Glomerular visceral epithelial cell (primary cell): Measurements from ENCODE around the gene TAF4.
A peak's percentile ranks its signal among the peaks of the same experiment; 100 is the strongest.
"Not testable (repeated sequence)": the region's sequence is repeated elsewhere in the genome, so short reads cannot be mapped to it uniquely, and the experiment has no call there.

Experiments
- DNase-seq: peaks from one replicate; pipeline ENCODE4 v3.0.0-alpha.2; 2016; ENCODE audit errors: extremely low spot score

TAF4 gene

GRCh38 chr20:62003567-62004405 is 61.9 kb downstream of the TAF4 start:
- no peak for DNase-seq

DNA sequence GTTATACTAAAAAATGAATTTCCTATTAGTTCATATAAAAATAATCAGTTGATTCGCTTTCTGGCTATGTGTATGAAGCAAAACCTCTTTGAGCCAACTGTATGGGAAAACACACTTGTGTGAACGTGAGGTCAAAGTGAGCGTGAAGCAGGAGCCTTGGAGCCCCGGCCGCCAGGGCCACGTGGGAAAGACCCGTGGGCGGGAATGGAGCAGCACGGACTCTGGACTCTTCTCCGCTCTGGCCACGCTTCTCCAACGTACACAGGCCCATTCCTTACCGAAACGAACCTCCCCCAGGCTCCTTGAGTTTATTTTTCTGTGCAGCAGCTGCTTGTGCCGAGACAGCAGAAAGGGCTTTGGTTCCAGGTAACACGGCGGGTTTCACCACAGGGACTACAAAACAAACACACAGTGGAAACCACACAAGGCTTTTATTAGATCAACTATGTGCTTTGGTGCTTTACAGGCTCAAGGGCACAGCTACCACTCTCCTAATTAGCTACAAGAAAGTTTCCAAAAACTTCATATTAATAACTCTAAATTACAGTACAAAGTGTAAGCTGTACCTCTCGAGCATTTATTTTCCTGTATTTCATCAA is 62.7 kb downstream of the TAF4 start:
- DNase-seq: no peak

DNA sequence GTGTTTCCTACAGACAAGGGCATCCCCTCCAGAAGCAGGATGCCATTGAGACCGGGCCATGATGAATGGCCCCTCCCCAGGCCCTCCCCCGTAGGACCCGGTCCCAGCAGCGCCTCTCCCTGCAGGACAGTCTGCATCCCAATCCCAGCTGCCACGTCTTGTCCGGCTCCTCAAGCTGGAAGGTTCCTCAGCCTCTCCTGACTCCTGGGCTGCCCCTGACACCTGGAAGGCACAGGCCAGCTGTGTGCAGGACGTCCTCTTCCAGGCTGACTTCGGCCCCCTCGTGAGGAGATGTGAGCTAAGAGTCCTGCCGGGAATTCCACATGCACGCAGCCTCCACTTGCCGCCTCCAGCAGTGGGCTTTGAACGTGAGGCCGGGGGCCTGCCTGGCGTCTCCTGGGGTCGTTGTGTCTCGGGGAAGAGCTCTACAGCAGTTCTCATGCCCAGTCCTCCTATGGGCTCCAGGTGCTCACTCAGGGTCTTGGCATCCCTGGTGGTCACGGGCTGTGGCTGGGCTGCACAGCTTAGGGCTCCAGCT is 64.4 kb downstream of the TAF4 start:
- DNase-seq: no peak

GRCh38 chr20:61998343-61999121 is 67.1 kb downstream of the TAF4 start:
- no peak for DNase-seq

- no peak for DNase-seq
These were observed 67.8 kb downstream of the TAF4 start for GRCh38 chr20:61997891-61998290.

GRCh38 chr20:61997372-61997771 is 68.3 kb downstream of the TAF4 start:
- DNase-seq: no peak

DNA sequence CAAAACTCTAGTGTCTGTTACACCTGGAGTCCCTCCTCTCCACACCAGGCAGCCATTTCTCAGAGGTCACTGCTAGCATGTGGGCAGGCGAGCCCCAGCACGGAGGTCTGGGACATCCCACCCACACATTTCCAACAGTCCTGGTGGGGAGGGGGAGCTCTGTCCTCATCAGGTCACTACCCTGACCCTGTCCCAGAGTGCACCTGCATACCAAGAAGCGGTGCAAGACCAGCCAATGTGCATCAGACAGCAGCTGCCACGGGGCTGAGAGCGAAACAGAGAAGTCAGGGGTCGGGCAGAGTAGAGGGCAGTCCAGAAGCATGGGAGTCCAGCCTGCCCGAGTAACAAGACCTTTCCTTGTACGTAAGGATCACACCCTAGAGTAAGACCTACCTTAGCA is 71.1 kb downstream of the TAF4 start:
- DNase-seq: no peak

DNA sequence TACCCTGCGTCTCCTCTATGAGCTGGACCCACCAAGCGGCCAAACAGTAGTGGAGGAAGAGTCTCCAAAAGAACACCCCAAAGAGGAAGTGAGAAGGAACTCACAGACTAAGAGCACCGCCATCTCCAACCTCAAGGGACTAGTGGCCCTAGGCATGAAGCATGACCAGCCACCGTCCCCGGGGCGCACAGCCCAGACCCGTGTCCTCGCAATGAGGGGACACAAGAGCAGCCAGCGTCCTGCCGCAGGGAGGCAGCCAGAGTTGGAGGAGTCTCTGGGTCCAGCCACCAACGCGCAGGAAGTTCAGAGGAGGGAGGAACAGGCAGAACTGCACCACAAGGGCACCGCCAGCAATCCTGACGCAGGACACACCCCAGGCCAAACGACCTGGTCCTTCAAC is 72.6 kb downstream of the TAF4 start:
- DNase-seq: no peak

- DNase-seq: no peak
These were observed 74.2 kb downstream of the TAF4 start for GRCh38 chr20:61991476-61991875.

DNA sequence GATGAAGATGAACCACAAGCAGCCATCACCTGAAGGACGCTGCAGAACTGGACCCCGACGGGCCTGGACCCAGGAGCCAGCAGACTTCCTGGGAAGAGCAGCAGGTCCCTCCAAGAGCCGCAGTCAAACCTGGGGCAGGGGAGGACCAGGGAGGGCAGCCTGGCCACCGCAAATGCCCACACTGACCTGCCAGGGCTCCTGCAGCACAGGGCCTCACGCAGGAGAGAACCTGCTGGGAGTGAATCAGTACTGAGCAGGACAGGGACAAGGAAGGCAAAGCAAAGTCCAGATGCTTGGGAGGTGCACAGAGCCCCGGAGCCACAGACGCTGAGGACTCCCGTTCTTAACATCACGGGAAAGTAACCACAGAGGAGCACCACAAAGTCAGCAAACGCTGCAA is 75.2 kb downstream of the TAF4 start:
- DNase-seq: no peak

DNA sequence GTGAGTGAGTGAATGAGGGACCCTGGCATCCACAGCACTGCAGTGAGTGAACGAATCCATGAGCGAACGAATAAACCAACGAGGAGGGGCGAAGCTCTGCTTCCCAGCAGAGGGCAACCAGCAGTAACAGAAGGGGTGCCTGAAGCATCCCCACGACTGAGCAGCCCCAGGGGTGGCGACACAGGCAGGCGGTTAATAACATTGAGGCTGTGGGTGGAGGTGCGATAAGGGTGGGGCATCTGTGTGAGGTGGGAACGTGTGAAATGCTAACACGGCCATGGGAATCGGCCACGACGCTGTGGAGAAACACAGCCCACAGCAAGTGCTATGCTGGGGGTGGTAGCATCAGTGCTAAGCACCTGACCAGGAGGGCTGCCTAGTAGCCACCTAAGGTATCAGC is 75.9 kb downstream of the TAF4 start:
- no peak for DNase-seq

- no peak for DNase-seq
These were observed 77.0 kb downstream of the TAF4 start for GRCh38 chr20:61988665-61989064.

DNA sequence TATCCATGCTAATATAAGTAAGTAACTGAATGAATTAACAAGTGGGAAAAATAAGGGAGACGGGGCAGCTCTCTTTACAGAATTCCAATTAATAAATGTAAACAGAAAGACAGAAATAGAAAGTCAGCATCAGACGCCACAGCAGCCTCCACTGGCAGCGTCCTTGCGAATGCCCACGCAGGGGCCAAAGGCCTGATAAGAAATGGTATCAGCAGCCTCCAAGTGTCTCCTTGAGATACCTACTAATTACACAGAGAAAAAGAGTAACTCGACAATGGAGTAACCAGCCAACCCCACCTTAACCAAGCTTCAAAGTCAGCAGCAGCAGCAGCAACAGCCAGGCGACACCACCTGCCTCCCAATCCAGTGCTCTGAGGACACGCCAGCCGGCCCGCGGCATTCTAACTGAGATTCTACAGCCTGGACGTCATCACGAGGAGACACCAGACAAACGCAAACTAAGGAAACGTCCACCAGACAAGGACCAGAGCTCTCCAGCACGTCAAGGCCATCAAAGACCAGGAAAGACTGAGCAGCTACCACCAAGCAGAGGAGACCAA is 78.8 kb downstream of the TAF4 start:
- no peak for DNase-seq

DNA sequence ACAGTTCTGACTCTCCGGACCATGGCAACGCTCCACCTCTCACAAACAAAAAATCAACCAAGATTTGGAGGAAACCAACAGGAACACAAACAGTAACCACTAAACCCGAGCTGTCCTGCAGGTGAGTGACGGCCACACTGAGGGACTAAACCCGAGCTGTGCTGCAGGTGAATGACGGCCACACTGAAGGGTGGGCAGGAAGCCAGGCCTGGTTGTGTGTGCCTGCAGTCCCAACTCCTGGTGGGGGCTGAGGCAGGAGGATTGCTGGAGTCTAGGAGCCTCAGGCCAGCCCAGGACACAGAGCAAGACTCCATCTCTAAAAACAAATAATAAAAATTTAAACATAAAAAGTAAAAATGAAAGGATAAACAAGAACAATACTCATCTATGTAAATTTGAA is 80.6 kb downstream of the TAF4 start:
- no peak for DNase-seq

GRCh38 chr20:61984431-61984830 is 81.2 kb downstream of the TAF4 start:
- DNase-seq: not testable (repeated sequence)

DNA sequence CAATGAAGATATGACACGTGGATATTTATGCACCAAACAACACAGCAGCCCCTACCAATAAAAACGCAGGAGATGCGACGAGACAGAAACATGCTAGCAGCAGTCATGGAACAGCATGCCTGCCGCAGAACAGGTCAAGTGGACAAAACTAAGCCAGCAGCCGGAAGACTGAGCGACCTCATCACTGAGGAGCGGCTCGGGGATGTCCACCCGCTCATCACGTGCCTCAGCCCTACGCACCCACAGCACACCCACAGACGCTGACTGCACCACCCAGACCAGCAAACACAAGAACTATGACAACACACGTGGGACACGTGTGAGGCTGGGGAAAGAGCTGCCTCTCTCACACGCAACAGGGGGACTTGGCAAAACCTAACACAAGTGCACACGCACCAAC is 81.7 kb downstream of the TAF4 start:
- DNase-seq: no peak

DNA sequence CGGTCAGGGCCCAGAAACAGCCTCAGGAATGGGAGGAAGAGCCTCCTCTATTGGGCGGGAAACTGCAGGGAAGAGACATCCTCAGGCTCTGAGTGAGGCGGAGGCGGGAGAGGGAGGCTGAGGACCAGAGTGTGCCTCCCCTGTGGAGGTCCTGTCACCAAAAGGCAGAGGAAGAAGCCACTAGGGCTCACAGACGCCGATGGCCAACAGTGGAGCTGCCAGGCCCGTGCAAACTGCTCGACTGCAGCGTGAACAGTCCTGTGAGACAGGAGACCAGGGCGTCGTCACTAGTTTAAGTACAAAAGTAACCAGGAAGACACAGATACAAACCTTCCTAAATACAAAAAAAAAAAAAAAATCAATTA is 82.7 kb downstream of the TAF4 start:
- no peak for DNase-seq

- DNase-seq: no peak
These were observed 83.3 kb downstream of the TAF4 start for GRCh38 chr20:61982191-61982950.

DNA sequence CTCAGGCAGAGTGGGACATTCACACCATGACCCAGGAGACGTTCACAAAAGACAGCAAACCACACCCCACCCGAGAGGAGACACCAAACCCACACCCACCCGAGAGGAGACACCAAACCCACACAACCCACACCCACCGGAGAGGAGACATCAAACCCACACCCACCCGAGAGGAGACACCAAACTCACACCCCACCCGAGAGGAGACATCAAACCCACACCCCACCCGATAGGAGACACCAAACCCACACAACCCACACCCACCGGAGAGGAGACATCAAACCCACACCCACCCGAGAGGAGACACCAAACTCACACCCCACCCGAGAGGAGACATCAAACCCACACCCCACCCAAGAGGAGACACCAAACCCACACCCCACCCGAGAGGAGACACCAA is 84.0 kb downstream of the TAF4 start:
- DNase-seq: not testable (repeated sequence)

DNA sequence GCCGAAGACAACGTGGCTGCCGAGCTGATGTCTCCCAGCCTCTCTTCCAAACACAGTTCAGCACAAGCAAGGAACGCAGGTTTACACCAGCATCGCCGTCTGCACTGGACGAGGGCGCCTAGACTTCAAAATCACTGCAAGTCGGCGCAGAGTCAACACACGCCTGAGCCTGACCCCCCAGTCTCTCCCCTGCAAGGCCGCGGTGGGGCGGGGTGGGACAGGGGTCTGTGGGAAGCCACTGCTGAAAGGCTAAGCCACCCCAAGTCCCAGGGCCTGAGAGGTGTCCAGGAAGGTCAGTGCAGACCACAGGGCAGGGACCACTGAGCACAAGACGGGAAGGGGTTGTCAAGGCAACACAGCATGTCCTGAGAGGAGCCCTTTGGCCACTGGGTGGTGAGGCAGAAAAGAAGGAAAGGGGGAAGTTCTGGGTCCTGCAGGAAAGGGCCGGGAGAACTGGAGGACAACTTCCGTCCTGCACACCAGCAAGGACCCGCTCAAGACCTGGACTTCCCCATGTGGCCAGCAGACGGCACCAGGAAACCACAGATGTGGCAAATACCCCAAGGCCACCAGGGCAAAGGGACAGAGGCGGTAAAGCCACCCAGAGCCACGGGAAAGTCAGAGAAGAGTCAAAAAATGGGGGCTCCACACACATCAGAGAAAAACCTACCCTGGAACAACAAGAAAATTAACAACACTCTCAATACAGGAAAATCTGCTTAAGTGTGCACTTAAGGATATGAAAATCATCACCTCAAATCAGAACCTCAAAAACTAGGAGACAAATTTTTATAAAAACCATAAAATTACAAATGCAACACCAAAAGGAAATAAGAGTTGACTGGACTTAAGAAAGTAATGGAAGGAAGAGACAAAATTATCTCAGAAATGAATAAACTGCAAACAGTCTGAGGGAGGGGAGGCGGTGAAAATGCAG is 84.8 kb downstream of the TAF4 start:
- DNase-seq: peak; percentile 30
